RKO (cell line): Measurements from ENCODE around the gene MEX3A.
"Not testable (repeated sequence)": the region's sequence is repeated elsewhere in the genome, so short reads cannot be mapped to it uniquely, and the experiment has no call there.

ENCODE experiments used
- DNase-seq: peaks from one replicate; pipeline ENCODE4 v3.0.0-alpha.2; 2016; ENCODE audit warnings: low spot score

MEX3A gene

DNA sequence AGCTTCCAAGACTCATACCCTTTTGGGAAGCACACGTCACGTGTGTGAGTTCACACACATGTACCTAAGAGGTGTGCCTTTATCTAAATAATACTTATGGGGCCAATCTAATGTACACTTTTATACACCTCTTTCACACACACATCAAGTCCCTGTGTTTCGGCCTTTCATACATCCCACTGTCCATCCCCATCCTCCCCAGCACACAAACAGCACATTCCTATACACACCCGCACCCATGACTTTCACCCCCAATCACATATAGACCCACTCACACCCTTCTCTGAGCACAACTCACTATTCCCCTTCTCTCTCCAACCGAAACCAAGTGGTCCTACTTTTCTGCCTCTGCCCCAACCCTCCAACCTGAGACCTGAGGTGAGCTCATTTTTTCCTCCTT is 3.5 kb downstream of the MEX3A start:
- DNase-seq: no peak

DNA sequence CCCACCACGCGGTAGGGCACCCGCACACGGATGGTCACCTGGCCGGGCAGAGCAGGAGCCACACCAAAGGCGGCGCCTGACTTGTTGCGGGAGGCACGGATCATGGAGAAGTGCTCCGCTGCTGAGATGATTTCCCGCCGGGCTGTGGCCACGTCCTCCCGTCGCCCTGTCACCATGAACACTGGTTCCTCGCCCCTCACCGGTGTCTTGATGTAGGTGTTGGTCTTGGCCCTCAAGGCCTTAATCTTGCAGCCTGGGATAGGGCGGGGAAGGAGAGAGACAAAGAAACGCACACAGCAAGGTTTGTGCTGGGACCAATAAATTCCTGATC is 4.9 kb downstream of the MEX3A start:
- no peak for DNase-seq

DNA sequence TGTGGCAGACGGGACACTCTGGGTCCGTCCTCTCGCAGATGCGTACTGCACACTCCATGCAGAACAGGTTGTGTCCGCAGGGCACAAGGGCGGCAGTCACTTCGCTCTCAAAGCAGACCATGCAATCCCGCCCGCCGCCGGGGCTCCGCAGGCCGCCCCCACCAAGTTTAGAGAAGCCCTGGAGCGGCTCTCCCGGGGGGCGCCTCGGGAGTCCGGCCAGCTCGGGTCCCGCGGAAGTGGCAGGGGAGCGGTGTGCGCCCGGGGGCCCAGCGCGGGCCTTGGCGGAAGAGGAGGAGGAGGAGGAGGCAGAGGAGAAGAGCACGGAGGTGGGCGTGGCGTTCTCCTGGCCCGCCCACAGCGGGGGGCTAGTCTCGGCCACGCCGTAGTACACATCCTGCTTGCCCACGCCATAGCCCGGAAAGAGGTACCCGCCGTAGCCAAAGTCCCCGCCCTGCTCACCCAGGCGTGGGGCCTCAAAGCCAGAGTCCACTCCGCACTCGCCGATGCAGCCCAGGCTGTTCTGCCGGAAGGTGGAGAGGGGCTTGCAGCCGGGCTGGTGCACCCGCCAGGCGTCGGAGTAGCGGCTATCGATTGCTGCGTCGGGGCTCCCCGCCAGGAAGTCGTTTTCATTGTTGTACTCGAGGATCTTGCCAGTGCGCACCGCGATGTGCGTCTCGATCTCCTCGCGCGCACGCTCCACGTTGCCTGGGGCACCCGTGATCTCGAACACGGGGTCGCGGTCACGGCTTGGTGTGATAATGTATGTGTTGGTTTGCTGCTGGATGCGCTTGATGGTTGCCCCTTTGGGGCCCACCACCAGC is 5.4 kb downstream of the MEX3A start:
- DNase-seq: no peak

DNA sequence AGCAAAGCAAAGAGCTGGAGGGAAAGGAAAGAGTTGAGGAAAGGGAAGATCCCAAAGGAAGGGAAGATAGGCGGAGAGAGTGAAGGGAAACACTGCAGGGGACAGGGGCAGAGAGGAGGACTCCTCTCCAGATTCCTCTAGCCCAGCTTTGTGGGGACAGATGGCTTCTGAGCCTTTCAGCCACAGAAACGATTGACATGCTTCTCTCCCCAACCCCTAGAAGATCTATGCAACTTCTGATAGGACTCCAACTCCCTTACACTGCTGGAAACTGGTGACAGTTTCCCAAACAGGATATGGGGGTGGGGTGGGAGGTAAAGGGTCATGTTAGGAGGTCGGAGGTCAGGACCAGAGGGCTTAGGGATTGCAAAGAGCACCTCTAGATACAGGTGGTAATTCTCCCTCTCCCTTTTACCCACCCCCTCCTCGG is 6.5 kb downstream of the MEX3A start:
- no peak for DNase-seq

DNA sequence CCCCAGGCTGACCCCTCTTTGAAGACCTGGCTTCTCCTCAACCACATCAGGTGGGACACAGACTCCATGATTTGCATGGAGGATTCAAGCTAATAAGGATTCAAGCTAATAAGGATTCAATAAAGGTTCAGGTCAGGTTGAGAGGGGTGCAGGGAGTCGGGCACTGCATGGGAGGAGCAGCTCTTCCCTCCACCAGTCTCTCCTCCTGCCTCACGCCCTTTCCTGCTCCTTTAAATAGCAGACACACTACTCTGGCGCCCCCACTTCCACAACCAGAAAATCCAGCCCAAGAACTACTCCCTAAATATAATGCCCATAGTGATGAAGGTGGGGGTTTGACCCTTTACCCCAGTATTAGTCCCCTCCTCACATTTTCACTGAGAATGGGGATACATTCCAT is 7.1 kb downstream of the MEX3A start:
- DNase-seq: no peak

DNA sequence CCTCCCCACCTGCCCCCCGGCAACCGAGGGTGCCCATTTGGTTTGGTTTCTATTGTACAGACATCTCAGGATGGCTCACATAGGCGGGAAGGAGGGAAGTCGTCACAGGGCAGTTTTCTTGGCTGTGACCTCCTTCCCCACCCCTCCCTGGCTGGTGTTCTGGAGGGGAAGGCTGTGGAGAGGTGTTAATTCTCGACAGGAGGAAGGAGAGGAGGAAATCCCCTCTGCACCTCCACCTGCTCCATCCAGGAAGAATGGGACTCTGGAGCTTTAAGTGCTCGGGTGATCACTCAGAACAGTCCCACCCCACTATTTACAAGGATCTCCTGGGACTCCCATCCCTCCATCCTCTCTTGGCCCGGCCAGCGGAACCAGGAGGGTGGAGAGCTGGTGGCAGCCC is 7.6 kb downstream of the MEX3A start:
- DNase-seq: no peak

DNA sequence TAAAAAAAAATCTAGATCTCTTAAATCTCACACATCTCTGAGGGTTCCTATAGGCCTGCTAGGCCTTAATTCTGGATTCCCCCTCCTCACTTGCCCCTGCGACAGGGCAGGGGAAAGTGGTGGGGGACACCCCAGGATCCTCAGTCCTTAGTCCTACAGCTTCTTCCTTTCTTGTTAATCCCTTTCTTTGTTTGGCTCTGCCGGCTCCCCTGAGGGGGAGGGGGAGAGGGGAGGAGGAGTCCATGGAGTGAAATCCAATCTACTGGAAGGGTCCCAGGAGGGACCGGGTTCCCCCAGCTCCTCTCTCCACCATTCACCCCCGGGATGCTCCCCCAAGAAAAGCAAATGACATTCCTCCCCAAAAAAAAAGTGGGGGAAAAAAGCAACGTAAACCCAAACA is 8.5 kb downstream of the MEX3A start:
- DNase-seq: no peak

DNA sequence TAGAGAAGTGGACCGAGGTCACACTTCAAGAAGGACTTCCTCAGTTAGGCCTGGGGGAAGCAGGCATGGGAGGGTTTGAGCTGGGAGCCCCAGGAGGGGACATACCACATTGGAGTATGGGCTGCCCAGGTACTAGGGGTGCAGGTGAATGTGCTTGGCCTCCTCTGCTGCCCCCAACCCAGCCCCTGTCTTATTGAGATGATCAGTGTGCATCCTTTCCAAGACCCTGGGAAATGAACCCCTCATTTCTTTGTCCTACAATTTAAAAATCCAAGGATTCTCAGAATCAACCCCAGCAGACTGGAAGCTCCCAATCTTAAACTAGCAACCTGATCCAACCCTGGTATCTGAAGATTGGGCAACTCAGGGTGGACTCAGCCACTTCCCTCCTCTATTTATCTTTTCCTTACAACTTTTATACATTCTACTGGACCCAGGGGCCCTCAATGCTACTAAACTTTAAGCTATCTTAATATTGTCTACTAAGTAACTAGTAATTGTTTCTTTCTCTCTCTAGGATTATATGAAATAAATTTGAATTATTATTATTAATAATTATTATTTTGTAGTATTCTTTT is 9.1 kb downstream of the MEX3A start:
- no peak for DNase-seq

DNA sequence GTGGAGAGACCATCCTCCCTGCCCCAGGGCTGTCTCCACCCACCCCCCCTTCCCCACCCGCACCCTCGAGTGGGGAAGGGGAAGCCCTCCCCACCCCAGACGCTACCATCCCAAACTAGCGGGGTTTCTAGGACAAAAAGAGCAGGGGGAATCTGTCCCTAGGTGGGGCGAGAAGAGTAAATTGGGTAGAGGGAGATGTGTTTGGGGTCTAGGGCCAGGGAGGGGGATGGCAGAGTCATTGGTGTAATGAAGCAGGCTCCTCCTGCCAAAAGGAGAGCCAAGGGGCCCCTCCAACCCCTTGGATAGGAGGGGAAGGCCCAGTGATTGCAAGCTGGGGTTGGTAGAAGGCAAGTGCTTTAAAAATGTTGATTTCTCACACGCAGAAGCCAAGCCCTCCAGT is 10.0 kb downstream of the MEX3A start:
- DNase-seq: no peak

DNA sequence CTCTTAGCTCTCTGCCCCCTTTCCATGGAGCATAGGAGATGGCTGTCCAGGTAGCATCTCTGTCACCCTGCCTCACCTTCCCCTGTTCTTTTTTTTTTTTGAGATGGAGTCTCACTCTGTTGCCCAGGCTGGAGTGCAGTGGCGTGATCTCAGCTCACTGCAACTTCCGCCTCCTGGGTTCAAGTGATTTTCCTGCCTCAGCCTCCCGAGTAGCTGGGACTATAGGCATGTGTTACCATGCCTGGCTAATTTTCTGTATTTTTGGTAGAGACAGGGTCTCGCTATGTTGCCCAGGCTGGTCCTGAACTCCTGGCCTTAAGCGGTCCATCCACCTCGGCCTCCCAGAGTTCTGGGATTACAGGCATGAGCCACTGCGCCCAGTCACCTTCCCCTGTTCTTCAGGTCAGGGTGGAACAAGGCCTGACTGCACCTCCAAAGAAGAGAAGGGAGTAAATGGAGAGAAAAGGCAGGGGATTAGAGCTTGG is 10.9 kb downstream of the MEX3A start:
- not testable (repeated sequence) for DNase-seq

DNA sequence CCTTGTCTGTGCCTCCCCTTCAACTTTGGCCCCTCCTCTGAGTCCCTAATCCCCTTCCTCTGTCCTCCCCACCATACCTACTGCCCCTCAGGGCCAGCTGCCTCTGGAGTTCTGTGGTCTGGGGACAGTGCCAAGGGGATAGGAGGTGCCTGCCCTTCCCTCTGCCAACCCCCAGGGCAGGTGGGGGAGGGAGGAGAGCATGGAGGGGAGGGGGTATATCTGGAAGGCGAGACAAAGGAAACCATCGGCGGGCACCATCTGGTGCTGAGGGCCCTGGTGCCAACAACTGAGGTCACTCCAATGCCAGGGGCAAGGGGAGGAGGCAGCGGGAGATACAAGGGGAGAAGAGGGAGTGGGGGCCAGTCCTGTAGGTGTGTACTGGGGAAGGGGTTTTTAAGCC is 11.7 kb downstream of the MEX3A start:
- DNase-seq: no peak

DNA sequence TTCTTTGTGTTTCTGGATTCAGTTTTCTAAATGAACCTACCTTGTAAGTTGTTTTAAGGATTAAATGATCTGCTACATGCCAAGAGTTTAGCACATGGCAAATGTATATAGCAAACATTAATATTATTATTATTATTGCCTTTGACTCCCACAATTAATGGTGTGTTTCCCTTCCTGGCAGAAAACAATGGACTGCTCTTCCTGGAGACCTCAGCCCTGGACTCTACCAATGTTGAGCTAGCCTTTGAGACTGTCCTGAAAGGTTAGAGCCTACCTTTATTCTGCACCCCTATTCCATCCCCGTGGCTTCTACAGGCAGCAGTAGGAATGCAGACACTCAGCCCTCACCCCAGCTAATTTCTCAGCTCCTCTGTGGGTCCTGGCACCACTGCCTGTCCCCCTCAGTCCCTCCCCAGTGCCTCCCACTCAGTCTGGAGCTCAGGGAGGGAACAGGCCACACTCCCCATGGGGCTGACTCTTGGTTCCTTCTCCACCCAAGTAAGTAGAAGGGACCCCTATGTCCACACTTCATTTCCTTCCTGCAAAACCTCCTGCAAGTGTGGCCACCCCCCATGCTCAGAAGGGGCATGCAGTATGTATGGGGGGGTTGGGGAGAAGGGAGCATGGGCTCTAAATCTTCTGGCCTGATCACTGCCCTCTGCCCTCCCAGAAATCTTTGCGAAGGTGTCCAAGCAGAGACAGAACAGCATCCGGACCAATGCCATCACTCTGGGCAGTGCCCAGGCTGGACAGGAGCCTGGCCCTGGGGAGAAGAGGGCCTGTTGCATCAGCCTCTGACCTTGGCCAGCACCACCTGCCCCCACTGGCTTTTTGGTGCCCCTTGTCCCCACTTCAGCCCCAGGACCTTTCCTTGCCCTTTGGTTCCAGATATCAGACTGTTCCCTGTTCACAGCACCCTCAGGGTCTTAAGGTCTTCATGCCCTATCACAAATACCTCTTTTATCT is 12.5 kb downstream of the MEX3A start:
- no peak for DNase-seq

DNA sequence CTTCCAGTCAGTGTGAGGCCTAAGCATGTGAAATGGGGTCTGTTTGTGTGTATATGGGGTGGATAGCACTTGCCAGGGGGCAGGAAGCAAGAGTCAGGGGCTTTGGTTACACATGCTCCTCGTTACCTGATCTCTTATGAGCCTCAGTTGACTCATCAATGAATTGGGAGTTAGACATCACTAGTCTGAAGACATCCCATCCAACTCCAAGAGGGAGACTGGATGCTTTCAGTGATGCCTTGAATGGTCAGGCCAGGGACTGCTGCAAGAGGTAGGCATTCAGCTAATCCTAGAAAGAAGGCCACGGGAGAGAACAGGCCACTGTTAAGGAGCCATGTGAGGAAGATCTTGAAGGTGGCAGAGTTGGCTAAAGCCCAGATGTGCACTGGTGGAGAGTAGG is 15.0 kb downstream of the MEX3A start:
- DNase-seq: no peak

DNA sequence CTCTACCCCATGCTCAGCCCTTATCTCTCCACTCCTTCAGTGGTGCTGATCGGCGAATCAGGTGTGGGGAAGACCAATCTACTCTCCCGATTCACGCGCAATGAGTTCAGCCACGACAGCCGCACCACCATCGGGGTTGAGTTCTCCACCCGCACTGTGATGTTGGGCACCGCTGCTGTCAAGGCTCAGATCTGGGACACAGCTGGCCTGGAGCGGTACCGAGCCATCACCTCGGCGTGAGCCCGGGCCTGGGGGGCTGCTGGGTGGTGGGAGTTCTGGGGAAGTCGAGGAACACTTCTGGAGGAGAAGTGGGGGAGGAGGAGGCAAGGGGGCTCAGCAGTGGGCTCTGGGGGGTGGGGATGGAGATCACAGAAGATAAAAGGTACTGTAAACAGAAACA is 16.4 kb downstream of the MEX3A start:
- no peak for DNase-seq

DNA sequence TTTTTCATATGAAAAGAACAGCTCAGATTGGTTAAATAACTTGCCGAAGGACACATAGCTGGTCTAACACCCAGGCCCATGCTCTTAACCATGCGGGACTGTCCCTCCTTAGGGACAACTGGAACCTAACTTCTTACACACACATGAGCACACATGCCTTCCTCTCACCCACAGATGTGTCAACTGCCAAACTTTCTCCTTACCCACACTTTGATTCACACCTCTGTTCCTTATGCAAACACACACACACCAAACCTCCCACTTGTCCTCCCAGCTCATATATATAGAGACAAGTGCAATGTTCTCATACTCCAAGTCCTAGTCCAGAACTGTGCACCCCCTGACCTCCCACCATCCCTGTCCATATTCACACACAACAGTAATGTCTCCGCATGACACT is 17.1 kb downstream of the MEX3A start:
- no peak for DNase-seq

DNA sequence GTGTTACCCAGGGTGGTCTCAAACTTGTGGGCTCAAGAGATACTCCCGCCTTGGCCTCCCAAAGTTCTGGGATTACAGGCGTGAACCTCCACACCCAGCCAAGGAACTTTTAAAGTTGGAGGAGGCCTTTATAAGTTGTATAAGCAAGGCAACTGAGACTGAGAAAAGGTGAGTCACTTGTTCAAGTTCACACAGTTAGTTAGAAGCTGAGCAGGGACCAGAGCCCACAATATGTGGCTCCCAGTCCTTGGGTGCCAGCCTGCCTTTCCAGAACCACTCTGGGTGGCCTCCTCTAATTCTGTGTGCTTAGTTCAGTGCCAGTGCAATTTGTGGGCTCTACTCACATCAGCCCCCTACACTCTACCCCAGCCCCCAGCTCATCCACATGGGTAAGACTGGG is 17.6 kb downstream of the MEX3A start:
- no peak for DNase-seq

DNA sequence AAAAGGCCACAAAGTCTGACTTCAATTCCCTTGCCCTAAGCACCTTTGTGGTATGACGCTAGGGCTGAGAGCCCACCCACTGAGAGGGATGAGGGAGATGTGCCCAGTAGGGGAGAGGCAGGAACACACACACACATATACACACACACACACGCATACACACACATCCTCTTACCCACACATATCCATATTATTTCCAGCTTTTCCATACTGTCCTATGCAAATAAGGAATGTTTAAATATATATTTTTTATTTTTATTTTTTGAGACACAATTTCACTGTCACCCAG is 18.3 kb downstream of the MEX3A start:
- DNase-seq: no peak

DNA sequence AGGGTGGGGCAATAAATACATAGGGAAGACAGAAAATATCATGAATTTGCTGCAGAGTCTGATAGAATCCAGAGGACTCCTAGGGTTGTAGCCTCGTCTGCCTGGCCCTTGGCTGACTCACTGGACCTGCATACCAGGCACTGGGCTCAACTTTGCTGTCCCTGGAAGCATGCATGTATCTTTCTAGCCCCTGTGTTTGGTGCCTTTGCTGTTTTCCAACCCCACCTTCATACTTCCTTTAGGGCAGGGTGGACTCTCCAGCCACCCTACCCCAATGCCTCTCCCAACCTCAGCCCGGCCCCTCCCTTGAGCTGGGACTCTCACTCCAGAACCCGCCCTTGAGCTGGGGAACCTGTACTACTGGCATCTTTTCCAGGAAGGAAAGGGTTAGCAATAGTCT is 20.1 kb downstream of the MEX3A start:
- no peak for DNase-seq

DNA sequence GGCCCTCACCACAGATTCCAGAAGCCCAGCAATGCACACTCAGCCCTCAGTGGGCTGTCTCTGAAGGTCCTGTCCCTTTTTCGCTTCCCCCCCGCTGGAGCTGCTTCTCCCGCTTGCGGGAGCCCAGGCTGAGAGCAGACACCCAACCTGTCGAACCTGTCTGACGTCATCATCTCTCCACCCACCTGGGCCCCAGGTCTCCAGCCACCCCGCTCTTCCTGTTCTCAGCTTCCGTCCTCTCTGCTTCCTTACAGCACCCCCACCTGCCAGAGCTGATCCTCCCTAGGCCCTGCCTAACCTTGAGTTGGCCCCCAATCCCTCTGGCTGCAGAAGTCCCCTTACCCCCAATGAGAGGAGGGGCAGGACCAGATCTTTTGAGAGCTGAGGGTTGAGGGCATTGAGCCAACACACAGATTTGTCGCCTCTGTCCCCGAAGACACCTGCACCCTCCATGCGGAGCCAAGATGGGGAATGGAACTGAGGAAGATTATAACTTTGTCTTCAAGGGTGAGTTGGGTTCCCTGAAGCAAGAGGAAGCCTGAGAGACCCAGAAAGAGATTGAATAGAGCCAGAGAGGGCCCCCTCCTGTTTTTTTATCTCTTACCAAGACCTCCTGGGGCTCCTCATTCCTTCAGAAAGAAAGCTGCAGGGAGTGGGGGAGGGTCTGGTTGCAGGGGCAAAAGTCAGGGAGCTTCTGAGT is 21.2 kb downstream of the MEX3A start, which contains the start of gene RAB25:
Gene RAB25, plus strand, starts transcription at position 224 of the 700 bp plus-strand sequence. Its CDS starts 241 bp downstream, at position 465.
- DNase-seq: no peak

DNA sequence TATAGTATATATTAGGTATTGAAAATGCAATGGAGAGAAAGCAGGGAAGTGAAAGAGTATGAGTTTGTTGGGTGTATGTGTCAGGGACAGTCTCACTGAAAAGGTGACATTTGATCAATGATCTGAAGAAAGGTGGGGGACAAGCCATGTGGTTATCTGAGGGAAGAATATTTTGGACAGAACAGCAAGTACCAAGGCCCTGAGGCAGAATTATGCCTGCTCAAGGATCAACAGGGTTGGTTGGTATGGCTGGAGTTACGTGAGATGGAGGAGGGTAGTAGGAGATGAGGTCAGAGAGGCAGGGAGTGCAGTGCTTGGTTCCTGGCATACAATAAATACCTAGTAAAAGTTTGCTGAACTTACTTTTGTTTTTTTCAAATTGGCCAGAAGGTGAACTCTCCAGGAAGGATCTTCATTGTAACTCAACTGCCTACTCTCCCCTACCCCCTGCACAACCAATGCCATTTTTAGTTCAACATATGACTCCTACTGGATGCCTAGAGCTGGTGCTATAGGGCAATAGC is 25.9 kb downstream of the MEX3A start:
- DNase-seq: no peak

DNA sequence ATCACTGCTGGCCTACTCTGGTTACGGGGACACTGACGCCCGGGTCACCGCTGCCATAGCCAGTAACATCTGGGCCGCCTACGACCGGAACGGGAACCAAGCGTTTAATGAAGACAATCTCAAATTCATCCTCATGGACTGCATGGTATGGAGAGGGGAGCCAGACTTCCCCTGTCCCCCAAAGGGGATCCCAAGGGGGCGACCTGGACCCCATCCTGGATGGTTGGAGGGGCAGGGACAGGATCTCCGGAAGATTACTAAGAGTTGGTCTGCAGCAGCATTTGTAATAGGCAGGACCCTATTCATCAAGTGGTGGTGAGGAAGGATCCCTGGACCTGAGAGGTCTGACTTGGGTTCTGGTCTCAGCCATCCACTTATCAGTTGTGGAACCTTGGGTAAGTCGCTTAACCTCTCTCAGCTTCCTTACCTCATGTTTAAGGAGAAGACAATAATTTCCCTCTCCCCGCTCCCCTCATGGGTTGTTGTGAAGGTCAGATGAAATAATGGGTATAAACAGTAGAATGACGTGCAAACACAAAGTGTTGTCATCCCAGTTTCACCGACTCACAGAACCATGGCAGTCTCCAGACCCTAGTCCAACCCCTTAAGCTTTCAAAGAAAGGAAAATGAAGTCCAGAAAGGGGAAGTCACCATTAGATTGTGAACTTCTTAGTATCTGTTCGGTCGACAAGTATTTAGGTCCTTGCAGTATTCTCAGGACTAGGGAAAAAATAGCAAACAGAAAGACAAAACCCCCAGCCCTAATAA is 26.8 kb downstream of the MEX3A start:
- DNase-seq: peak; percentile 37
